Gastrocnemius medialis (tissue), 4 donors: ENCODE measurements around the gene R3HCC1L. TPM values are rescaled to one million over a fixed set of nuclear protein-coding genes. Genes with fewer than 3 reads are reported as not detected.

Source experiments
- ATAC-seq, 2 donors: fragments of 150-250 bp; one replicate each; pipeline ENCODE4 v1.9.1; 2016
- DNase-seq, 2 donors: peaks; one replicate each; pipeline ENCODE4 v3.0.0-alpha.2; 2019
- H3K27ac ChIP-seq, 4 donors: fragments of 200-600 bp; sonication (generic); 1 replicate in 1 of 4; 2 replicates in 3 of 4; pipeline ENCODE4 v1.5.1; 2016 to 2018; ENCODE audit warnings: mild to moderate bottlenecking in 2 of 4, moderate library complexity in 1 of 4
- H3K27me3 ChIP-seq, 3 donors: fragments of 200-600 bp; sonication (generic) in 2 of 3; 1 replicate in 1 of 3; 2 replicates in 2 of 3; pipeline versions ENCODE4 v1.5.1 to v1.6.0; 2016 to 2019; ENCODE audit warnings: mild to moderate bottlenecking in 1 of 3, moderate library complexity in 1 of 3
- H3K36me3 ChIP-seq, 2 donors: fragments of 200-600 bp; sonication (generic) in 1 of 2; one replicate each; pipeline ENCODE4 v1.5.1; 2017 to 2018
- H3K4me1 ChIP-seq, 2 donors: fragments of 200-600 bp; sonication (generic) in 1 of 2; one replicate each; pipeline ENCODE4 v1.5.1; 2016 to 2017; ENCODE audit warnings: mild to moderate bottlenecking in 2 of 2
- H3K4me3 ChIP-seq, 4 donors: fragments of 200-600 bp; sonication (generic) in 3 of 4; 1 replicate in 1 of 4; 2 replicates in 3 of 4; pipeline ENCODE4 v1.5.1; 2016 to 2019; ENCODE audit warnings: mild to moderate bottlenecking in 2 of 4
- H3K9me3 ChIP-seq, 3 donors: fragments of 200-600 bp; sonication (generic) in 2 of 3; 1 replicate in 1 of 3; 2 replicates in 2 of 3; pipeline ENCODE4 v1.5.1; 2016 to 2019
- POLR2A ChIP-seq, 2 donors: fragments of 450-650 bp; IDR thresholded peaks; one replicate each; pipeline ENCODE4 v1.6.1; 2017; ENCODE audit warnings: antibody characterized with exemption in 2 of 2, mild to moderate bottlenecking in 2 of 2, moderate library complexity in 2 of 2
- in situ Hi-C, 4 donors: fragments of 200-750 bp; cut with MboI; loops; one replicate each; pipeline versions ENCODE4 v1.15.0 to v1.8.0; 2017; ENCODE audit warnings: low sequenced_read_pairs in 4 of 4
- intact Hi-C: fragments of 100-400 bp; cut with DNase I; formaldehyde crosslinking; loops from one replicate; pipeline ENCODE4 v1.15.1; 2023; ENCODE audit warnings: low total_unique reads
- total RNA-seq, 4 donors: library from RNA; depleted of rRNA; stranded (reverse); fragments of >200 nt; gene quantifications; one replicate each; pipeline versions ENCODE4 v1.1.0 to v1.2.3, GENCODE V29; 2016
- TF ChIP-seq, protein P1 (sequence below), 5 experiments: fragments of 450-650 bp in 3 of 5; fragments of 200-600 bp in 2 of 5; sonication (generic) in 2 of 5; IDR thresholded peaks in 4 of 5; conservative IDR thresholded peaks in 1 of 5; 1 replicate in 4 of 5; 2 replicates in 1 of 5; pipeline ENCODE4 v1.5.1; 2016 to 2019; ENCODE audit warnings: antibody characterized with exemption in 5 of 5, mild to moderate bottlenecking in 3 of 5, moderate library complexity in 3 of 5

Gene R3HCC1L
- 10 to 100 TPM in 2 of 4 donors, 1 to 10 TPM in 2; 6.7 to 10.8 (median 10.1) TPM for total RNA-seq

DNA sequence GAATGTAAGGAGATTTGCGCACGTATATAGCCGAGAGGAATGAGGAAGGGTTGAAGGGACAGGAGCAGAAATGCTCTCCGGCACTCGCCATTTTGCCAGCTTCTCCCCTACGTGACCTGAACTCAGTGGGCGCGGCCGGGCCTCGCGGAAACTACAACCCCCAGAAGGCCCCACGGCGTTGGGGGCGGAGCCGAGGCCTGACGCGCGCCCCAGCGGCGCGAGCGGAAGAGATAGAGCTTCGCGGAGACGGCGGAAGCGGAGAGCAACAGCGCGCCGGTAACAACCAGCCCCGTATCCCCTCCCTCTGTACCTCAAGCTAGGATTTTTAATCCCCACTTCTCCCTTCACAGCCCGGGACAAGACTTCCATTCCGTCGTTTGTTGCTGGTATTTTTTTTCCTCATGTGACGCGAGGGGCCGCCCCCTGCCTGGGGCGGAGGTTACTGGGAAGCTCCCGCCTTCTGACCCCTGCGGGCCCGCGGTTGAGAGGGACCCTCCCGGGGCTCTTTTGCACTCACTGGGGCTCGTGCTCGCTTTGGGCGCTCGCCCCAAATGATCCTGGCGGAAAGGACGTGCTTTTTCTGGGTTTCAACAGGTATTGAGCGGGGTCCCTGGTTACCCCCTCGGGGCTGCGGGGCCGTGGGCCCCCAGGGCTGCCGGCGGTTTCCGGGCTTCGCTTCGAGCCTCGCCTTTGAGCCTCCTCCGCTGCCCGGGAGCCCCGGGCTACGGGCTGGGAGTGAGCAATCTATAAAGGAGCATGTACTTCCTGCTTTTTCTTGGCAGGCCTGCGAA is at the start of gene R3HCC1L:
Gene R3HCC1L, plus strand, starts transcription at position 227 of the 791 bp plus-strand sequence. CDS start 73,458 bp downstream, outside the sequence.
- Histone ChIP-seq H3K9me3 (no peaks in the 10 kb centered on the region), H3K27ac (peak within 1 kb of the TSS; percentile 89 to 94 (median 90)), H3K4me1 (peaks cover 15 to 32% of the 10 kb centered on the region in 2 donors), H3K27me3 (no peaks in the 10 kb centered on the region), H3K36me3 (no peaks in the 10 kb centered on the region), H3K4me3 (peak within 1 kb of the TSS; percentile 80 to 97 (median 90))
- ATAC-seq (peak; percentile 97), DNase-seq (peak; percentile 81 to 89)
- in situ Hi-C loops: no loop called here
- peak; percentile 85 for TF ChIP-seq POLR2A (IDR thresholded peaks at IDR 0.05)
- TF ChIP-seq, protein P1, sequence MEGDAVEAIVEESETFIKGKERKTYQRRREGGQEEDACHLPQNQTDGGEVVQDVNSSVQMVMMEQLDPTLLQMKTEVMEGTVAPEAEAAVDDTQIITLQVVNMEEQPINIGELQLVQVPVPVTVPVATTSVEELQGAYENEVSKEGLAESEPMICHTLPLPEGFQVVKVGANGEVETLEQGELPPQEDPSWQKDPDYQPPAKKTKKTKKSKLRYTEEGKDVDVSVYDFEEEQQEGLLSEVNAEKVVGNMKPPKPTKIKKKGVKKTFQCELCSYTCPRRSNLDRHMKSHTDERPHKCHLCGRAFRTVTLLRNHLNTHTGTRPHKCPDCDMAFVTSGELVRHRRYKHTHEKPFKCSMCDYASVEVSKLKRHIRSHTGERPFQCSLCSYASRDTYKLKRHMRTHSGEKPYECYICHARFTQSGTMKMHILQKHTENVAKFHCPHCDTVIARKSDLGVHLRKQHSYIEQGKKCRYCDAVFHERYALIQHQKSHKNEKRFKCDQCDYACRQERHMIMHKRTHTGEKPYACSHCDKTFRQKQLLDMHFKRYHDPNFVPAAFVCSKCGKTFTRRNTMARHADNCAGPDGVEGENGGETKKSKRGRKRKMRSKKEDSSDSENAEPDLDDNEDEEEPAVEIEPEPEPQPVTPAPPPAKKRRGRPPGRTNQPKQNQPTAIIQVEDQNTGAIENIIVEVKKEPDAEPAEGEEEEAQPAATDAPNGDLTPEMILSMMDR (IDR thresholded peaks at IDR 0.05 in 4 of 5, conservative IDR thresholded peaks at IDR 0.05 in 1 of 5): peak in 1 of 5 experiments; percentile 12
- intact Hi-C loops: no loop called here

DNA sequence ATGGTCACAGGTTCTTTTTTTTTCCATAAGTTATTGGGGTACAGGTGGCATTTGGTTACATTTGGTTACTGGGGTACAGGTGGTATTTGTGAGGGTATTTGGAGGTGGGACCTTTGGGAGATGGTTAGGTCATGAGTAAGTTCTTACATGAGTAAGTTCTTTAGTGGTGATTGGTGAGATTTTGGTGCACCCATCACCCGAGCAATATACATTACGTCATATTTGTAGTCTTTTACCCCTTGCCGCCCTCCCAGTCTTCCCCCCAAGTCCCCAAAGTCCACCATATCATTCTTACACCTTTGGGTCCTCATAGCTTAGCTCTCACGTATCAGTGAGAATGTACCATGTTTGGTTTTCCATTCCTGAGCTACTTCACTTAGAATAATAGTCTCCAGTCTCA is 49.2 kb upstream of the R3HCC1L start:
- in situ Hi-C loops: no loop called here
- TF ChIP-seq, protein P1 (IDR thresholded peaks at IDR 0.05 in 4 of 5, conservative IDR thresholded peaks at IDR 0.05 in 1 of 5): no peak
- no peak for TF ChIP-seq POLR2A (IDR thresholded peaks at IDR 0.05)
- Histone ChIP-seq H3K36me3 (no peaks in the 10 kb centered on the region), H3K27me3 (no peaks in the 10 kb centered on the region), H3K9me3 (no peaks in the 10 kb centered on the region), H3K27ac (no peak overlapping the region), H3K4me3 (no peak overlapping the region), H3K4me1 (peaks cover 5 to 9% of the 10 kb centered on the region in 2 donors)
- ATAC-seq (no peak), DNase-seq (no peak)
- intact Hi-C loops: no loop called here

DNA sequence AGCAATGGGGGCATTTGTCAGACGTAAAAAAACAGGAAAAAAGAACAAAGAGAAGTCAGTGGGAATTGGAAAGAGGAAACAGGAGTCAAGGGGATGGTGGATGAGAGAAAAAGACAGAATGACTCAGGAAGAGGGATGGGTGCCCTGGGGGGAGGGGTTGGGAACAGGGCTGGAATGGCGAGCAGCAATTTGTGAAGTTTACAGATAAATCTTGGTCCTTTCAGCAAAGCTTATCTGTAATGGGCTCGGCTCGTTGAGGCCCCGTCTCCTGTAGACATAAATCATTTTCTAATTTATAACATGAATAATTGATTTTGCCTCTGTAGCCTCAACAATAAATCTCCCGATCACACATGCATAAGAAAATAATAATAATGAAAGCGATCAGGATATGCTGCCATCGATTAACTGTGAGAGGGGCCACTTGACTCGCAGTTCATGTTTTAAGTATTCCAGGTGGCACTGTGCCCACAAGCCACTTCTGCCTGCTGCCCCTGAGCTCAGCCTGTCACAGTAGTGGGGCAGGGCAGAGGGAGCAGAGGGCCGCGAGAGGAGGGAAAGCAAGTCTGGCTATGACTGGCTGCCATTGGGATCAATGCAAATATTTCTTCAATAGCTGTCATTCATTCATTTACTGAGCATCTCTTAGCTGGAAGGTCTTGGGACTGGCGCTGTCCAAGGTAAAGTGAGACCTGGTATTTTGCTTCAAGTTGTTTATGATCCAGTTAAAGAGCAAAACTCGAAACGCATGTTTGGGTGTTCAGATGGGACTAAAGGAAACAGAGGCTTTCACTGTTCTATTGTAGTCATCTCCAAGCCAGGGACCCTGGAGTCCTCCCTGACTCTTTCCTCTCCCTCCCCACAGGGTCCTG is 47.4 kb upstream of the R3HCC1L start:
- TF ChIP-seq, protein P1 (IDR thresholded peaks at IDR 0.05 in 4 of 5, conservative IDR thresholded peaks at IDR 0.05 in 1 of 5): no peak
- no peak for TF ChIP-seq POLR2A (IDR thresholded peaks at IDR 0.05)
- ATAC-seq: no peak
- in situ Hi-C loops (no loop called here), intact Hi-C loops (no loop called here)
- Histone ChIP-seq H3K27me3 (no peaks in the 10 kb centered on the region), H3K9me3 (no peaks in the 10 kb centered on the region), H3K27ac (no peak overlapping the region), H3K4me3 (no peak overlapping the region), H3K4me1 (peaks cover 5 to 9% of the 10 kb centered on the region in 2 donors), H3K36me3 (no peaks in the 10 kb centered on the region)
- no peak for DNase-seq

DNA sequence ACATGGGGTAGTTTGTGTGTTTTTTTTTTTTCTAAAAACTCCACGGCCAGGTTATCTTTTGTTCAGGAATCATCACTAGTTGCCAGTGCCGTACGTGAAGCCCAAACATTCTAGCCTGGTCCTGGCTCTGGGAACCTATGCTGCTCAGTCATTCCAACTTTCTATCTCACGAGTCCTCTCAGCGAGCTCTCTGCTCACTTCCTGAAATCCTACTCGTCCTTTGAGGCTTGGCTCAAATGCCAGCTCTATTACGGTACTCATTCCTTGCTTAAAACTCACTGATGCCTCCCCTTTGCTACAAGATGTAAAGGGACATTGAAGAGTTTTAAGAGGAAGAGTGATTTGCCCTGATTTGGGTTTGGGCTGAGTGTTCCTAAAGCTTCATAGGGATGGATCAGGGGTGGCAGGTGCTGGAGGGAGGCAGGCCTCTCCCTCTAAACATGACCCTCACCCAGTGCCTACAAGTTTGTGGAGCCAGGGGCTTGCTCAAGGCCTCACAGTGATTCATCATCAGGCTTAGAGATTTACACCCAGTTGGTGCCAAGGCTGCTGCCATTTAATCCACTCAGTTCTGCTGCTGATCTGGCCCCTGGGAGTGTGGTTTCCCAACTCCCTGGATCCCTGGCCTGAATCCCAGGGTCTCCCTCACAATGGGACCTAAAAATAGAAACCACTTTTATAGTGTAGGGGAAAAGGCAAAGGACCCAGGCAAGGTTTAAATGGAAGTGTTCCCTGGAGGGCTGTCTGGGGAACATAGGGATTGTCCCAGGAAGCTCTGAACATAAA is 46.1 kb upstream of the R3HCC1L start:
- H3K27me3 ChIP-seq: no peaks in the 10 kb centered on the region
- ATAC-seq (peak; percentile 94 to 95), DNase-seq (peak; percentile 68 to 93)
- no peak overlapping the region for H3K4me3 ChIP-seq
- H3K36me3 ChIP-seq: no peaks in the 10 kb centered on the region
- H3K4me1 ChIP-seq: peaks cover 5 to 9% of the 10 kb centered on the region in 2 donors
- no peaks in the 10 kb centered on the region for H3K9me3 ChIP-seq
- H3K27ac ChIP-seq: peak overlapping the region; percentile 81 to 85 (median 83)
- TF ChIP-seq, protein P1 (IDR thresholded peaks at IDR 0.05 in 4 of 5, conservative IDR thresholded peaks at IDR 0.05 in 1 of 5): no peak
- TF ChIP-seq POLR2A (IDR thresholded peaks at IDR 0.05): no peak
- intact Hi-C loops: no loop called here
- in situ Hi-C loops: no loop called here
